Fibroblast of mammary gland (primary cell): Measurements from ENCODE around the gene NCAM1.

Source experiments
- DNase-seq: peaks from one replicate; pipeline ENCODE4 v3.0.0-alpha.2; 2010; ENCODE audit warnings: low read depth
- H3K4me3 ChIP-seq: 2 replicates; pipeline ENCODE4 v1.5.1; 2011; ENCODE audit warnings: low read depth, mild to moderate bottlenecking, low read length, moderate library complexity; ENCODE audit not compliant: control insufficient read depth
- TF ChIP-seq, protein P1 (sequence below): conservative IDR thresholded peaks from 2 replicates; pipeline ENCODE4 v1.5.1; 2011; ENCODE audit warnings: low read depth, low read length, inconsistent platforms; ENCODE audit not compliant: control insufficient read depth, insufficient read depth

Gene NCAM1

DNA sequence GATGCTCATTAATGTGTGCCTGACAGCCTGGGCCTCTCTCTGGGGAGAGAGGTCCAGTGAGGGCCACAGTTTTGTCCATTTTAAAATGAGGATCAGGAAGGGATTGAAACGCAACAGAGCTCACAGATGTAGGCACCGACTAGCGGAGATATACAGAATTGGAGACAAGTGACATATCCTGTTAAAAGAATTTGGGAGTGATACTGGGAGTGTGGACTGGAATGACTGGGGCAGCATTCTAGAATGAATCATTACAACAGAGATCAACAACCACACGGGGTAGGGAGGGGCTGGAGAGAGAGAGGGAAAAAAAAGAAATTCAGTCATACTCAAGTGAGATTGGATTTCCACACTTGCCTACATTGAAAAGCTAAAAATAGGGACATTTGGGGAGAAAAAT, 2.5 kb upstream of the NCAM1 start:
- no peak for DNase-seq
- TF ChIP-seq, protein P1, sequence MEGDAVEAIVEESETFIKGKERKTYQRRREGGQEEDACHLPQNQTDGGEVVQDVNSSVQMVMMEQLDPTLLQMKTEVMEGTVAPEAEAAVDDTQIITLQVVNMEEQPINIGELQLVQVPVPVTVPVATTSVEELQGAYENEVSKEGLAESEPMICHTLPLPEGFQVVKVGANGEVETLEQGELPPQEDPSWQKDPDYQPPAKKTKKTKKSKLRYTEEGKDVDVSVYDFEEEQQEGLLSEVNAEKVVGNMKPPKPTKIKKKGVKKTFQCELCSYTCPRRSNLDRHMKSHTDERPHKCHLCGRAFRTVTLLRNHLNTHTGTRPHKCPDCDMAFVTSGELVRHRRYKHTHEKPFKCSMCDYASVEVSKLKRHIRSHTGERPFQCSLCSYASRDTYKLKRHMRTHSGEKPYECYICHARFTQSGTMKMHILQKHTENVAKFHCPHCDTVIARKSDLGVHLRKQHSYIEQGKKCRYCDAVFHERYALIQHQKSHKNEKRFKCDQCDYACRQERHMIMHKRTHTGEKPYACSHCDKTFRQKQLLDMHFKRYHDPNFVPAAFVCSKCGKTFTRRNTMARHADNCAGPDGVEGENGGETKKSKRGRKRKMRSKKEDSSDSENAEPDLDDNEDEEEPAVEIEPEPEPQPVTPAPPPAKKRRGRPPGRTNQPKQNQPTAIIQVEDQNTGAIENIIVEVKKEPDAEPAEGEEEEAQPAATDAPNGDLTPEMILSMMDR, result no peak
- H3K4me3 ChIP-seq, result no peak overlapping the region

DNA sequence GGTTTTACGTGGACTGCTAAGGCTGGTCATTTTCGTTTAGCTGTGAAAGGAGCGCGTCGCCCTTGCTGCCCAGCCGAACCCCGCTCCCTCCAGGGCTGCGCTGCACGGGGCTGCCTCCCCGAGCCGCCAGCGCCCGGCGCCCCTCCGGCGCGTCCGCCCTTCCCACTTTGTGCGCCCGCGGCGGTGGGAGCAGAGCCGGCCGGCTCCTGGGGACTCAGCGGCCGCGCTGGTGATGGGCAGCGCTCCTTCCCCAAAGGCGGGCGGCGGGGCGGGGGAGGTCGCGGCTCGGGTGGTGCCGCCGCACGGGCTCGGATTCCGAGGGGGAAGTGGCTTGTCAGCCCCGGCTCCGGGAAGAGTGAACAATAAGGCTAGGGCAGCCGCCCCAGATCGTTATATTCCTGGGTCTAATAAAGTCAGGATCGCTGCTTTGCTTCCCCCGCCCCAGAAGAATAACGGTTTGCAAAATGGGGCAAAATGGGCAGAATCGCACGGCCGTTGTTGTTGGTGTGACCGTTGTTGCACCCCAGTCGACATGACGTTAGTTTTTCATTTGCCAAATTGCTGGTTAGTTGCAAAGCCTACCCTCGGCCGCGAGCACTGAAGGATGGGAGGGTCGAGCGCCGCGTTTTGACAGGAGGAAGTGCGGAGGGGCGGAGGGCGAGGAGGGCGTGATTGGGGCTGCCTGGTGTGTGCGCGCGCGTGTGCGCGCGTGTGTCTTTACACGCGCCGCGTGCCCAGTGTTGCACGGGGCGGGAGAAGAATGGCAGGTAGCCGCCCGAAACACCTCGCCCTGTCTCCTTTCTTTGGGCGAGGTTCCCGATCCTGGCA, 745 bp downstream of the NCAM1 start:
- H3K4me3 ChIP-seq, result peak overlapping the region; percentile 23
- no peak for DNase-seq
- TF ChIP-seq, protein P1, result no peak

DNA sequence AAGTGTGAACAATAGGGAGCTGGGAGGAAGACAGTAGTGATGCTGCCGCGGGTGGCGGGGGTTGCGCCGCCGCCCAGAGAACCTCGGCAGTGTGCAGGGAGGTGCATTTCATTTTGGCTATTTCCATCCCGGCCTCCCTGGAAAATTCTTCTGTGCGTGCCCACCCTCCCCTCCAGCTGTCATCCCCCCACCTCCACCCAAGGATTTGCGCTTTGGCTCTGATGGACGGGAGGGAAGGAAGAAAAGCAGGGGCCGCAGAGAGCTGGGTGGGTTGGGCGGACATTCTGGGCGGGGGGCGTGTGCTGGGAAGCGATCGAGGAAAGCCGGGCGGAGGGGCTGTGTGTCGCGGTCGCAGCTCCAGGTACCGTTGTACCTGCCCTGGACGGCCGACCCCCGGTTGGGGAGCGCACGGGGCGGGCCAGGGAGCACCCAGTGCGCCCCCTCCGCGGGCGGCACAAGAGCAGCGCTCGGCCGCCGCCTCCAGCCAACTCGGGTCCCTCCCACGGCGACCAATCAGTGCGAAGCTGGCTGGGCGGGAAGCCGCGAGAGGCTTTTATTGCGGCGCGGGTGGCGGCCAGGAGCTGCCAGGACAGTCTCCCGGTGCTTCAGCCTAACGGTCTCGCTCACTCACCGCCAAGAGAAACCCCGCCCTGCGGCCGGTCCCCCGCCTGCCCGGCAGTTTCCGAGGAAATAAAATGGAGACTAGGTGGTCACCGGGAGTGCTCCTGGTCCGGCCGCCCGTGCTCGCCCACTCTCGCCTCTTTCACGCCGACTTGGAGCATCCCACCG, 1.6 kb downstream of the NCAM1 start:
- peak overlapping the region; percentile 1 for H3K4me3 ChIP-seq
- no peak for DNase-seq

DNA sequence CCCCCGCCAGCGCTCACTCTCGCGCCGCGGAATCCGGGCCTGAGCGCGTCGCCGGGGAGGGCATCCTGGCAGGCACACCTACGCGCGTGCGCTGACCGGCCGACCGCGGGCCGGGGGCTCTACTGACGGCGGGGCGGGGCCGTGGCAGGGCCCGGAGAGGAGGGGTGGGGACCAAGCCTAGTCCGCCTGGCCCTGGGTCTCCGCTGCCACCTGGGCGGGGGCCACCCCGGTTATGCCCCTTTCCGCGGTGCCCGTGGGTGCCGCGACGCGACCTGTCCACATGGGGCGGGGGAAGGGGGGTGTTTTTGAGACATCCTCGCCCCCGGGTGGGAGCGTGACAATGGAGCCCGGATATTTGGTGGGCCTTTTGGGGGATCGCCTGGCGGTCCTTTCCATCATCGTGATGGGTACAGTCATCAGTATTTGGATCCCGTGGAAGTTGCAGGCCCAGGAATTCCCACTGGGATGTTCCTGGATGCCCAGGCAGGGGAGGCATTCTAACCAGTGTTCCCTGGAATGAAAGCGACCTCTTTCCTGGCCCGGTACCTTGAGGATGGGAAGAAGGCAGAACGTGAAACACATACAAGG, 2.2 kb downstream of the NCAM1 start:
- DNase-seq, result no peak
- TF ChIP-seq, protein P1, result no peak
- H3K4me3 ChIP-seq, result no peak overlapping the region

More for the DNA sequence above, 1.6 kb downstream of the NCAM1 start:
- TF ChIP-seq, protein P1, result no peak

DNA sequence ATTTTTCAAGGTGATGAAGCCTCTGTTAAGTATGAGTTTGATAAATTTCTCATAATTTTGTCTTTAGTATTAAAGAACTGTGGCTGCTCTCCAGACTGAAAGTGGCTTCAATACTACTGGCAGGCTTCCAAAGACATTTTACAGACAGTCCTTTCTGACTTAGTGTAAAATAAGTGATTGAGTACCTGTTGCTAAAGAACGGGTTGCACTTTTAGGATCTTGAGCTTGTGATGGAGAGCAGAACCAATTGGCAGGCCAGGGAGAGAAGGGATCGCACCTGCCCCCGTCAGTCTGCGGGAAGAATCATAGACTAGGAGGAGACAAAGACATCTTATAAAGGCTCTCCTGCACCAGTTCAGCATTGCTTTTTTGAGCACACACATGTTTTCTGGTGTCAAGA, 4.4 kb downstream of the NCAM1 start:
- no peak for DNase-seq
- TF ChIP-seq, protein P1, result no peak
- no peak overlapping the region for H3K4me3 ChIP-seq

DNA sequence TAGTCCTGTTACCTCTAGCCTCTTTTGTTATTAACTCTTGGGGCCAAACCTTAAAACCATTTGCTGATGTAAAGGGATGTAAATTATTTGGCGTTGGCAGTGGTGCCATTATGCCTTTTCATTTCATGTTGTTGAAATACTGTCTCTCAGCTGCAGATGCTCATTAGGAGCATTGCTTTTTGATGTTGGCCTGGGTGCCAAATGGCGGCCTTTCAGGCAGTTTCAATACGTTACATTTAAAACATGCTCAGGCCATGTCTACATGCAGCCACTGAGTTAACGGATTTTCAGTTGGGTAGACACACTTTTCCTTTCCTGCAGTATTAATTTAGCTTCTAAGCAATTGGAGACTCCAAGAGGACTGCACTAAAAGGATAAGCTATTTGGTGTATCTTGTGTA, 5.3 kb downstream of the NCAM1 start:
- no peak overlapping the region for H3K4me3 ChIP-seq
- DNase-seq, result no peak
- TF ChIP-seq, protein P1, result no peak
